HG03108 (cell line): ENCODE results near the gene POC1A.
A peak's percentile ranks its signal among the peaks of the same experiment; 100 is the strongest.

Source experiments
- ATAC-seq: cut with Tn5 transposase; IDR thresholded peaks from one replicate; pipeline ENCODE4 v1.9.1; 2021; ENCODE audit warnings: moderate library complexity; ENCODE audit not compliant: unreplicated experiment

Gene POC1A

GRCh38 chr3:52070724-52071621 lies 83.2 kb downstream of the POC1A start:
- no peak for ATAC-seq

GRCh38 chr3:52069855-52070254 lies 84.4 kb downstream of the POC1A start:
- ATAC-seq, result no peak

GRCh38 chr3:52069135-52069534 lies 85.1 kb downstream of the POC1A start:
- no peak for ATAC-seq

- ATAC-seq, result no peak
Observed at GRCh38 chr3:52068730-52069129, 85.5 kb downstream of the POC1A start.

GRCh38 chr3:52068055-52068571 lies 86.1 kb downstream of the POC1A start:
- ATAC-seq, result no peak

GRCh38 chr3:52067526-52067925 lies 86.7 kb downstream of the POC1A start:
- no peak for ATAC-seq

GRCh38 chr3:52067046-52067445 lies 87.2 kb downstream of the POC1A start:
- no peak for ATAC-seq

GRCh38 chr3:52065264-52065756 lies 88.9 kb downstream of the POC1A start:
- no peak for ATAC-seq

- ATAC-seq, result no peak
Observed at GRCh38 chr3:52064561-52064960, 89.7 kb downstream of the POC1A start.

- no peak for ATAC-seq
Observed at GRCh38 chr3:52063026-52063723, 91.0 kb downstream of the POC1A start.

- ATAC-seq, result no peak
Observed at GRCh38 chr3:52062505-52062904, 91.7 kb downstream of the POC1A start.

GRCh38 chr3:52061121-52061910 lies 92.9 kb downstream of the POC1A start:
- ATAC-seq, result no peak

GRCh38 chr3:52059781-52060180 lies 94.4 kb downstream of the POC1A start:
- no peak for ATAC-seq

GRCh38 chr3:52057812-52058495 lies 96.3 kb downstream of the POC1A start:
- no peak for ATAC-seq

GRCh38 chr3:52056968-52057811 lies 97.0 kb downstream of the POC1A start:
- peak; percentile 66 for ATAC-seq

- peak; percentile 21 for ATAC-seq
Observed at GRCh38 chr3:52056521-52056967, 97.7 kb downstream of the POC1A start, which contains the start of gene DUSP7. Gene DUSP7, minus strand, starts transcription at chr3:52056571. Its CDS starts 205 bp downstream, at chr3:52056366.

- ATAC-seq, result no peak
Observed at GRCh38 chr3:52055537-52056351, 98.5 kb downstream of the POC1A start.
